NOMO-1 treated with dmso at 0.1 percent for 144 hours (cell line): ENCODE results near the gene DRC3.
A peak's percentile ranks its signal among the peaks of the same experiment; 100 is the strongest.
"Not testable (repeated sequence)": the region's sequence is repeated elsewhere in the genome, so short reads cannot be mapped to it uniquely, and the experiment has no call there.

ENCODE experiments used
- DNase-seq: peaks from one replicate; lab custom pipeline; 2025; ENCODE audit not compliant: unreplicated experiment; lab: John Stamatoyannopoulos, UW

Gene DRC3

GRCh38 chr17:17972126-17972951 is at the start of gene DRC3, which contains the start of gene TOM1L2:
DRC3 (plus strand) TSS chr17:17972862; CDS start chr17:17977599, 4,737 bp downstream.
TOM1L2 (minus strand) TSS chr17:17972400; CDS start chr17:17972313, 87 bp downstream.
- DNase-seq: peak; percentile 99

DNA sequence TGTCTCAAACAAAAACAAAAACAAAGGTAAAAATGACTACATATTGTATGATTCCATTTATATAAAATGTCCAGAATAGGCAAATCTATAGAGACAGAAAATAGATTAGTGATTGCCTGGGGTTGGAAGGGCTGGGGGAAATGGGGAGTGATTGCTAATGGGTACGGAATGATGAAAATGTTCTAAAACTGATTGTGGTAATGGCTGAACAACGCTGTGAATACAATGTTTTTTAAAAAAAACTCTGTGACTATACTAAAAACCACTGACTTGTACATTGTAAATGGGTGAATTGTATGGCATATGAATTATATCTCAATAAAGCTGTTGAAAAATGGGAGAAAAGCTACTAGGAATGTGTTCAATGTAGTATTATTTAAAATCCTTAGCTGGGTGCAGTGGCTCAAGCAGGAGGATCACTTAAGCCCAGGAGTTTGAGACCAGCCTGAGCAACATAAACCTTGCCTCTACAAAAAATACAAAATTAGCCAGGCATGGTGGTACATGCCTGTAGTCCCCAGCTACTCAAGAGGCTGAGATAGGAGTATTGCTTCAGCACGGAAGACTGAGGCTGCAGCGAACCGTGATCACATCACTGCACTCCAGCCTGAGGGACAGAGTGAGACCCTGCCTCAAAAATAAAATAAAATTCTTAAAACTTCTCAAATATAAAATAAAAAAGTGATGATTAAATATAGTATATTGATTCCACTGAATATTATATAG is 48.4 kb upstream of the DRC3 start:
- DNase-seq: no peak

DNA sequence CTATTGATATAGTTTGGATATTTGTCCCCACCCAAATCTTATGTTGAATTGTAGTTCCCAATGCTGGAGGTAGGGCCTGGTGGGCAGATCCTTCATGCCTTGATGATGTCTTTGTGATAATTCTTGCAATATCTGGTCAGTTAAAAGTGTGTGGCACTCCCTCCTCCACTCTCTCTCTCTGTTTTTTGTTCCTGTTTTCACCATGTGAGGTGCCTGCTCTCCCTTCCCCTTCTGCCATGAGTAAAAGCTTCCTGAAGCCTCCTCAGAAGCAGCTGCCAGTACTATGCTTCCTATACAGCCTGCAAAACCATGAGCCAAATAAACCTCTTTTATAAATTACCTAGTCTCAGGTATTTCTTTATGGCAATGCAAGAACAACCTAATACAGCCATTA is 47.8 kb upstream of the DRC3 start:
- peak; percentile 45 for DNase-seq

DNA sequence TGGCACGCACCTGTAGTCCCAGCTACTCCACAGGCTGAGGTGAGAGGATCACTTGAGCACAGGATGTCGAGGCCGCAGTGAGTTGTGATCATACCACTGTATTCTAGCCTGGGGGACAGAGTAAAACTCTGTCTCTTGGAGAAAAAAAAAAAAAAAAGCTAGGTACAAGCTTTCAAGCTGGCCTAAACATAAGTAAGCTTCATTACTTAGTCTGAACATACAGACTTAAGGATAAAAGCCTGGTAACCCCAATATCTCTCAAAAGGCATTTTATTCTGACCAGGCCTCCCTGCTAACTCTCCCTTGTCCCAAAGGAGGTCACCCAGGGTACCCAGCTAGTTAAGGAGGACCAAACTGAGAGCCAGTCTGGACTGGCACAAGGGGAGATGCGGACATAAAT is 46.6 kb upstream of the DRC3 start:
- no peak for DNase-seq

DNA sequence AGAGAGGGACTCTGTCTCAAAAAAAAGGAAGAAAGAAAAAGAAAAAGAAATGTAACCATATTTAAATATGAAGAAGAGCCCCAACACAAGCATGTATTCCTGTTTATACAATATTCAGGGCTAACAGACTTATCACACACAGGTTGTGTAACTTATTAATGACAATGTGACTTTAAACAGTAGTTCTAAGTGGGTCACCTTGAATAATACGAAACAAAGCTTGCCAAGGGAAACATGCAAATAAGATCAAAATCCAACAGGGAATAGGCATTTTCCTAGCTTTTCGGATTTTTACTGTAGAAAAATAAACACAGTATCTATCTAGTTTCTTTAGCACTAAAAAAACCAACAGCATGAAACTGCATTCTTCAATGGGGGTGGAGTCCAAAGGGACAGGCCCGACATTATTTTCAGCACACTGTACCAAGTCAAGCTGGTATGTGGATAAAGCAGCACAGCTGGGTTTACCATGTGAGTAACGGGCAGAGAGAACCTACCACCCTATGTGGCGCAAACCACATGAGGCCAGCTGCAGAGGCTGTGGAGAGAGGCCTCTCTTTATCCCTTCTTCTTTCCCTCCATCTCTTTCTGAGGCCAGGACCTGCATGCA is 45.7 kb upstream of the DRC3 start:
- DNase-seq: no peak

GRCh38 chr17:17928398-17929287 is 44.0 kb upstream of the DRC3 start:
- no peak for DNase-seq

GRCh38 chr17:17929655-17930380 is 42.8 kb upstream of the DRC3 start:
- DNase-seq: no peak

DNA sequence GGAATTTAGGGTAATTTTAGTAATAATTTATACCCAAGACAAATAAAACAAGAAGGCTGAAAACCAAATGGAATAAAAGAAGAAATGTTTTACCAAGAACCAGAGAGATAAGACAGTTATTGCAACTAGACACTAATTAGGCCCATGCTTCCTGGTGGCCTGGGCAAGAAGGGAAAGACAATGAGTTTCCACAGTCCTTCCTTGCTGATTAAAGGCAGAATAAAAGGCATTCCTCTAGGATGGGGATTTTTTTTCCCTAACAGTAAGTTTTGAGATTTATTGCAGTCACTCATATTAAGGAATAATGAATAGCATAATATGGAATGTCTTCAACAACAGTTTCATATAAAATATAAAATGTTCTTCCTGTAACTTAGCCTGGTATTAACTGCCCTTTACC is 42.0 kb upstream of the DRC3 start:
- no peak for DNase-seq

- DNase-seq: no peak
Observed at GRCh38 chr17:17931159-17931558, 41.5 kb upstream of the DRC3 start.

DNA sequence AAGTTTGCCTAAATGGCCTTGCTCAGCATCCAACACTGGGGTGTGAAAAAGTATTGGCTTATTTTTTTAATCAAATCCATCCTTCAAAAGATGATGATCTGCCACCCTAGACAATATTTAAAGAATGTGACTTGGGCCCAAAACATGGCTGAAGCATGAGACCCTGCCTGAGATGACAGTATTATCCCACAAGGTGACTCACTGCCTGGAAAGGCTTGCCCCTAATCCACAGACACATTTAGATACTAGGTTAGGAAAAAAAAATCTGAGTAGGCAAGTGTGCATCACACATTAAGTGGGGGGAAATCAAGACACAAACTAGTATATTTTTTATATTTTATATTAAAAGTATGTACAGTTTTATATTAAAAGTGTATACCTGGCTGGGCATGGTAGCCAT is 38.9 kb upstream of the DRC3 start:
- no peak for DNase-seq

- DNase-seq: no peak
Observed at GRCh38 chr17:17934214-17934613, 38.4 kb upstream of the DRC3 start.

GRCh38 chr17:17934806-17935205 is 37.9 kb upstream of the DRC3 start:
- no peak for DNase-seq

GRCh38 chr17:17935321-17936271 is 37.1 kb upstream of the DRC3 start:
- peak; percentile 83 for DNase-seq

GRCh38 chr17:17937201-17937853 is 35.3 kb upstream of the DRC3 start:
- no peak for DNase-seq

DNA sequence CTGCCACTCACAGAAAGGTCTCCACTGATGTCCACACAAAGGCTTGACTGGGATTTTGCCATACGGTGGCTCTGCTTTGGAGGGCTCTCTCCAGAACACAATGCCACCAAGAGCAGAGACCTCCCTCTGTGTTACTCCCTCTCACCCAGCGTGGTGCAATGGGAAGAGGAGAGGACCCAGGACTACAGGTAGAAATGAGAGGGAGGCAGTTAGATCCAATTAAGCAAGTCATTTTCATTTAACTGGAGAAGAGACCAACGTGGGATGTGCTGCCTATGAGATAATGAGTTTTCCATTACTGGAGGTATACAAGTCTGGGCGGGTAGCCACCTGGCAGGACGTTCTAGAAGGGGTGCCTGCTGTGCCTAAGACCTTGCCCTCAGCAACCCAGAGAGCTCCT is 34.7 kb upstream of the DRC3 start:
- DNase-seq: no peak

DNA sequence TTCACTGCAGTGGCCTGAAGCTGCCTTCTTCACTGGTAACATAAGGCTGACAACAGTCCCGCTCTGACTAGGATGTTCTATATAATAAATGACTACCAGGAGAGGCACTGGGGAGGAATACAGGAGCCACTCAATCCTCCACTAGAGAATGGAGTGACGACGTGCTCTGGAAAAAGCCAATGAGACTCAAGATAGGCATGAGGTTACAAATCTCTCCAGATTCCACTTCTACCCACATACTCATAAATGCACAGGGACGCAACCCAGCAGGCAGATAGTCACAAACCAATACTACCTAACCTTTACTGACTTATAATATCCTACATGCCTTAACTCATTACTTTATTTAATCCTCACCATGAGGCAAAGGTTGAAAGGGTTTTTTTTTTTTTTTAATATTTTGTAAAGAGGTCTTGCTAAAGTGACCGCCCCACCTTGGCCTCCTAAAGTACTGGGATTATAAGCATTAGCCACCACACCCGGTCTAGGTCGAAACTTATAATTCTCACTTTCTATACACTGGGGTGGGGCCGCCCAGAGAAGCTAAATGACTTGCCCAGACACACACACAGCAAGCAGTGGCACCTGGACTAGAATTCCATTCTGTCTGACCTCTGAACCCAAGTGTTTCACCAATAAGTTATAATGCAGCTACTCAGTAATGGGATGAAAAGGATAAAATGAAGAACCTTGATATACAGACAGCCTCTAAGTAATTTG is 34.1 kb upstream of the DRC3 start:
- DNase-seq: no peak

- not testable (repeated sequence) for DNase-seq
Observed at GRCh38 chr17:17939941-17940340, 32.7 kb upstream of the DRC3 start.

GRCh38 chr17:17940441-17940911 is 32.2 kb upstream of the DRC3 start:
- no peak for DNase-seq
